ENCODE measurements around the gene BAG2.

BAG2 gene

GRCh38 chr6:57147955-57148858 is 23.9 kb upstream of the BAG2 start:
- H2AK5ac ChIP-seq (ENCODE audit: low read length), result no peak overlapping the region
- H3K23ac ChIP-seq (ENCODE audit: low read length), result no peak overlapping the region
- H3K4me3 ChIP-seq (ENCODE audit: low read depth, low read length), result no peak overlapping the region
- no peak overlapping the region for H3K4ac ChIP-seq (ENCODE audit: low read depth, low read length)
- no peak overlapping the region for H2BK12ac ChIP-seq (ENCODE audit: low read length)
- no peak overlapping the region for H2BK120ac ChIP-seq (ENCODE audit: insufficient read depth, low read length, poor library complexity)
- no peak overlapping the region for H2BK5ac ChIP-seq (ENCODE audit: low read depth, low read length, poor library complexity)
- no peak overlapping the region for H2AFZ ChIP-seq (ENCODE audit: insufficient read depth, low read length, poor library complexity)
- no peaks in the 10 kb centered on the region for H3K27me3 ChIP-seq (ENCODE audit: insufficient read depth, low read length)
- DNase-seq, result peak in 1 of 2 donors; percentile 18
- H3K14ac ChIP-seq (ENCODE audit: low read length), result no peak overlapping the region
- no CpG with 5 or more reads among the region's 7 CpGs for WGBS (ENCODE audit: extremely low coverage, insufficient coverage, insufficient read length)
- H4K12ac ChIP-seq (ENCODE audit: low read depth, low read length), result no peak overlapping the region
- no peak overlapping the region for H4K91ac ChIP-seq (ENCODE audit: low read depth, low read length)
- H3K27ac ChIP-seq (ENCODE audit: low read depth, low read length), result no peak overlapping the region
- H3K18ac ChIP-seq (ENCODE audit: low read length), result no peak overlapping the region
- H4K8ac ChIP-seq (ENCODE audit: low read depth, low read length), result no peak overlapping the region
- H3K4me2 ChIP-seq (ENCODE audit: low read length), result no peak overlapping the region
- no peaks in the 10 kb centered on the region for H3K79me1 ChIP-seq (ENCODE audit: low read length)
- H3K79me2 ChIP-seq (ENCODE audit: control insufficient read depth, insufficient read depth, low read length, poor library complexity), result no peaks in the 10 kb centered on the region
- H3K4me1 ChIP-seq (ENCODE audit: control insufficient read depth in 1 of 2, insufficient read depth in 2 of 2, low read length in 2 of 2), result no peaks in the 10 kb centered on the region
- H3K9ac ChIP-seq (ENCODE audit: low read length), result no peak overlapping the region
- H3K9me3 ChIP-seq (ENCODE audit: insufficient read depth, low read depth, low read length), result no peaks in the 10 kb centered on the region
- peaks cover 8% of the 10 kb centered on the region in 2 experiments for H3K36me3 ChIP-seq (ENCODE audit: control insufficient read depth in 1 of 2, insufficient read depth in 2 of 2, low read length in 2 of 2)

- H3K14ac ChIP-seq (ENCODE audit: low read length), result no peak overlapping the region
- H3K79me1 ChIP-seq (ENCODE audit: low read length), result no peaks in the 10 kb centered on the region
- H3K9ac ChIP-seq (ENCODE audit: low read length), result no peak overlapping the region
- H3K23ac ChIP-seq (ENCODE audit: low read length), result no peak overlapping the region
- H2AFZ ChIP-seq (ENCODE audit: insufficient read depth, low read length, poor library complexity), result no peak overlapping the region
- H2BK120ac ChIP-seq (ENCODE audit: insufficient read depth, low read length, poor library complexity), result no peak overlapping the region
- no peak overlapping the region for H4K8ac ChIP-seq (ENCODE audit: low read depth, low read length)
- no peaks in the 10 kb centered on the region for H3K4me1 ChIP-seq (ENCODE audit: control insufficient read depth in 1 of 2, insufficient read depth in 2 of 2, low read length in 2 of 2)
- no peaks in the 10 kb centered on the region for H3K9me3 ChIP-seq (ENCODE audit: insufficient read depth, low read depth, low read length)
- H3K4ac ChIP-seq (ENCODE audit: low read depth, low read length), result no peak overlapping the region
- DNase-seq, result no peak
- H4K12ac ChIP-seq (ENCODE audit: low read depth, low read length), result no peak overlapping the region
- no peak overlapping the region for H4K91ac ChIP-seq (ENCODE audit: low read depth, low read length)
- H3K79me2 ChIP-seq (ENCODE audit: control insufficient read depth, insufficient read depth, low read length, poor library complexity), result no peaks in the 10 kb centered on the region
- no peak overlapping the region for H2AK5ac ChIP-seq (ENCODE audit: low read length)
- H3K4me2 ChIP-seq (ENCODE audit: low read length), result no peak overlapping the region
- no peak overlapping the region for H3K4me3 ChIP-seq (ENCODE audit: low read depth, low read length)
- no peak overlapping the region for H2BK5ac ChIP-seq (ENCODE audit: low read depth, low read length, poor library complexity)
- no peak overlapping the region for H3K27ac ChIP-seq (ENCODE audit: low read depth, low read length)
- no peak overlapping the region for H3K18ac ChIP-seq (ENCODE audit: low read length)
- H3K27me3 ChIP-seq (ENCODE audit: insufficient read depth, low read length), result no peaks in the 10 kb centered on the region
- H2BK12ac ChIP-seq (ENCODE audit: low read length), result no peak overlapping the region
- H3K36me3 ChIP-seq (ENCODE audit: control insufficient read depth in 1 of 2, insufficient read depth in 2 of 2, low read length in 2 of 2), result peaks cover 3 to 5% of the 10 kb centered on the region in 2 experiments
Measured at GRCh38 chr6:57158658-57159057, 13.5 kb upstream of the BAG2 start.

- H3K4me1 ChIP-seq (ENCODE audit: control insufficient read depth in 1 of 2, insufficient read depth in 2 of 2, low read length in 2 of 2), result no peaks in the 10 kb centered on the region
- H4K12ac ChIP-seq (ENCODE audit: low read depth, low read length), result no peak overlapping the region
- H3K27me3 ChIP-seq (ENCODE audit: insufficient read depth, low read length), result no peaks in the 10 kb centered on the region
- H2AFZ ChIP-seq (ENCODE audit: insufficient read depth, low read length, poor library complexity), result no peak overlapping the region
- no peak overlapping the region for H2BK5ac ChIP-seq (ENCODE audit: low read depth, low read length, poor library complexity)
- no peak overlapping the region for H3K9ac ChIP-seq (ENCODE audit: low read length)
- H4K91ac ChIP-seq (ENCODE audit: low read depth, low read length), result no peak overlapping the region
- H2BK12ac ChIP-seq (ENCODE audit: low read length), result no peak overlapping the region
- DNase-seq, result no peak
- H3K9me3 ChIP-seq (ENCODE audit: insufficient read depth, low read depth, low read length), result no peaks in the 10 kb centered on the region
- no peak overlapping the region for H3K4me3 ChIP-seq (ENCODE audit: low read depth, low read length)
- no peak overlapping the region for H3K23ac ChIP-seq (ENCODE audit: low read length)
- no peaks in the 10 kb centered on the region for H3K79me1 ChIP-seq (ENCODE audit: low read length)
- no CpG with 5 or more reads among the region's 2 CpGs for WGBS (ENCODE audit: extremely low coverage, insufficient coverage, insufficient read length)
- peaks cover 2% of the 10 kb centered on the region in 2 experiments for H3K36me3 ChIP-seq (ENCODE audit: control insufficient read depth in 1 of 2, insufficient read depth in 2 of 2, low read length in 2 of 2)
- H2AK5ac ChIP-seq (ENCODE audit: low read length), result no peak overlapping the region
- no peak overlapping the region for H3K4me2 ChIP-seq (ENCODE audit: low read length)
- H3K4ac ChIP-seq (ENCODE audit: low read depth, low read length), result no peak overlapping the region
- H3K79me2 ChIP-seq (ENCODE audit: control insufficient read depth, insufficient read depth, low read length, poor library complexity), result no peaks in the 10 kb centered on the region
- no peak overlapping the region for H4K8ac ChIP-seq (ENCODE audit: low read depth, low read length)
- H3K18ac ChIP-seq (ENCODE audit: low read length), result no peak overlapping the region
- H3K27ac ChIP-seq (ENCODE audit: low read depth, low read length), result no peak overlapping the region
- H2BK120ac ChIP-seq (ENCODE audit: insufficient read depth, low read length, poor library complexity), result no peak overlapping the region
- no peak overlapping the region for H3K14ac ChIP-seq (ENCODE audit: low read length)
Measured at GRCh38 chr6:57159127-57159526, 13.0 kb upstream of the BAG2 start.

GRCh38 chr6:57162028-57162427 is 10.1 kb upstream of the BAG2 start:
- no peak overlapping the region for H3K18ac ChIP-seq (ENCODE audit: low read length)
- H3K27ac ChIP-seq (ENCODE audit: low read depth, low read length), result no peak overlapping the region
- H2AFZ ChIP-seq (ENCODE audit: insufficient read depth, low read length, poor library complexity), result no peak overlapping the region
- no CpG with 5 or more reads among the region's 2 CpGs for WGBS (ENCODE audit: extremely low coverage, insufficient coverage, insufficient read length)
- DNase-seq, result no peak
- H2BK12ac ChIP-seq (ENCODE audit: low read length), result no peak overlapping the region
- no peaks in the 10 kb centered on the region for H3K79me2 ChIP-seq (ENCODE audit: control insufficient read depth, insufficient read depth, low read length, poor library complexity)
- no peak overlapping the region for H4K8ac ChIP-seq (ENCODE audit: low read depth, low read length)
- no peak overlapping the region for H2AK5ac ChIP-seq (ENCODE audit: low read length)
- no peak overlapping the region for H3K4ac ChIP-seq (ENCODE audit: low read depth, low read length)
- H3K4me1 ChIP-seq (ENCODE audit: control insufficient read depth in 1 of 2, insufficient read depth in 2 of 2, low read length in 2 of 2), result no peaks in the 10 kb centered on the region
- H3K4me3 ChIP-seq (ENCODE audit: low read depth, low read length), result no peak overlapping the region
- no peaks in the 10 kb centered on the region for H3K36me3 ChIP-seq (ENCODE audit: control insufficient read depth in 1 of 2, insufficient read depth in 2 of 2, low read length in 2 of 2)
- H4K91ac ChIP-seq (ENCODE audit: low read depth, low read length), result no peak overlapping the region
- H3K14ac ChIP-seq (ENCODE audit: low read length), result no peak overlapping the region
- H3K27me3 ChIP-seq (ENCODE audit: insufficient read depth, low read length), result no peaks in the 10 kb centered on the region
- H2BK120ac ChIP-seq (ENCODE audit: insufficient read depth, low read length, poor library complexity), result no peak overlapping the region
- H3K9me3 ChIP-seq (ENCODE audit: insufficient read depth, low read depth, low read length), result no peaks in the 10 kb centered on the region
- H2BK5ac ChIP-seq (ENCODE audit: low read depth, low read length, poor library complexity), result no peak overlapping the region
- no peak overlapping the region for H3K4me2 ChIP-seq (ENCODE audit: low read length)
- no peaks in the 10 kb centered on the region for H3K79me1 ChIP-seq (ENCODE audit: low read length)
- no peak overlapping the region for H3K9ac ChIP-seq (ENCODE audit: low read length)
- H3K23ac ChIP-seq (ENCODE audit: low read length), result no peak overlapping the region
- H4K12ac ChIP-seq (ENCODE audit: low read depth, low read length), result no peak overlapping the region

All from trophoblast cell (in vitro differentiated cells and primary cell).